GM06990 (cell line): Measurements from ENCODE around the gene GET4.

ENCODE experiments used
- DNase-seq: peaks from one replicate; pipeline ENCODE4 v3.0.0-alpha.2; 2011; ENCODE audit not compliant: insufficient read length; ENCODE audit errors: extremely low read depth
- H3K27me3 ChIP-seq: replicated peaks from 2 replicates; pipeline ENCODE4 v1.6.0; 2011; ENCODE audit warnings: low read length; ENCODE audit not compliant: control insufficient read depth, insufficient read depth
- H3K36me3 ChIP-seq: 2 replicates; pipeline ENCODE4 v1.5.1; 2011; ENCODE audit warnings: low read length; ENCODE audit not compliant: control insufficient read depth, insufficient read depth
- H3K4me3 ChIP-seq: replicated peaks from 2 replicates; pipeline ENCODE4 v1.5.1; 2011; ENCODE audit warnings: low read depth, mild to moderate bottlenecking, control low read depth, low read length
- TF ChIP-seq, protein P1 (sequence below): IDR thresholded peaks from 2 replicates; pipeline ENCODE4 v1.5.1; 2011; ENCODE audit warnings: low read length, control low read depth, mild to moderate bottlenecking, inconsistent platforms; ENCODE audit not compliant: insufficient read depth, poor library complexity, severe bottlenecking

Gene GET4

GRCh38 chr7:879093-879492 lies 2.7 kb downstream of the GET4 start:
- Histone ChIP-seq H3K36me3 (peaks cover 5% of the 10 kb centered on the region; the same call in 1 of the 2 replicates), H3K27me3 (no peaks in the 10 kb centered on the region), H3K4me3 (no peak overlapping the region)
- no peak for DNase-seq
- TF ChIP-seq, protein P1, sequence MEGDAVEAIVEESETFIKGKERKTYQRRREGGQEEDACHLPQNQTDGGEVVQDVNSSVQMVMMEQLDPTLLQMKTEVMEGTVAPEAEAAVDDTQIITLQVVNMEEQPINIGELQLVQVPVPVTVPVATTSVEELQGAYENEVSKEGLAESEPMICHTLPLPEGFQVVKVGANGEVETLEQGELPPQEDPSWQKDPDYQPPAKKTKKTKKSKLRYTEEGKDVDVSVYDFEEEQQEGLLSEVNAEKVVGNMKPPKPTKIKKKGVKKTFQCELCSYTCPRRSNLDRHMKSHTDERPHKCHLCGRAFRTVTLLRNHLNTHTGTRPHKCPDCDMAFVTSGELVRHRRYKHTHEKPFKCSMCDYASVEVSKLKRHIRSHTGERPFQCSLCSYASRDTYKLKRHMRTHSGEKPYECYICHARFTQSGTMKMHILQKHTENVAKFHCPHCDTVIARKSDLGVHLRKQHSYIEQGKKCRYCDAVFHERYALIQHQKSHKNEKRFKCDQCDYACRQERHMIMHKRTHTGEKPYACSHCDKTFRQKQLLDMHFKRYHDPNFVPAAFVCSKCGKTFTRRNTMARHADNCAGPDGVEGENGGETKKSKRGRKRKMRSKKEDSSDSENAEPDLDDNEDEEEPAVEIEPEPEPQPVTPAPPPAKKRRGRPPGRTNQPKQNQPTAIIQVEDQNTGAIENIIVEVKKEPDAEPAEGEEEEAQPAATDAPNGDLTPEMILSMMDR, result no peak

DNA sequence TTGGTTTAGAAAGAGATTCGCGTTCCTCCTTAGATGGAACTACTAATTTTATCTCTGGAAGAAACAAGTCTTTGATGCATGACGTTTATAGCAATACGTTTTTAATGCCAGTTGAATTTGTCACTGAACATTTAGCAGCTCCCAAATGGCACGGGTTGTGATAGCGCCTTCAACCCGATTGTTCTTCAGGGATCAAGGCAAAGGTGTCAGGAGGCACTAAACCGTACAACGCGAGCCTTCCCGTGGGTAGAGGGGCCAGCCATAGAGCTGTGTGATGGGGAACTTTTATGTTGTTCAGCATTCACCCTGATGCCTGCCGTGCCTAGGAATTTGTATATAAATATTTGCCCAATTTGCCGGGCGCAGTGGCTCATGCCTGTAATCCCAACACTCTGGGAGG lies 3.4 kb downstream of the GET4 start:
- TF ChIP-seq, protein P1, result no peak
- Histone ChIP-seq H3K27me3 (no peaks in the 10 kb centered on the region), H3K4me3 (no peak overlapping the region), H3K36me3 (peaks cover 5% of the 10 kb centered on the region; the same call in 1 of the 2 replicates)
- DNase-seq, result no peak

DNA sequence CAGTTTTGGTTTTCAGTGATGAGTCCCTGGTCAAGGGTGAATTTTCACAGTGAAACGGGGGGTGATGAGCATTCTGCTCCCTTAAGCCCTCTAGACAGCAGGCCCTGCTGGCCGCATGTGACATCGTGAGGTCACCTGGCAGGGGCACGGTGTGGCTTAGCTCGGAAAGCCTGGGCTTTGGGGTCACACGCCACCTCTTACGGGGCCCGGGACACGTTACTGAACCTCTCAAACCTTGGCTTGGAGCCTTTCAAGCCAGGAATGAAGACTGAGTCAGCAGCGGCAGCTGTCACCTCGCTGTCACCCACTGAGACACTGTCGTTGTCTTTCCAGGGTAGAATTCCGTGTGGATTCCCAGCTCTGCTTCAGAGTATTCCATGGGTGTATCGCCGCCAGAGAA lies 4.1 kb downstream of the GET4 start:
- peaks cover 5% of the 10 kb centered on the region for H3K36me3 ChIP-seq
- H3K27me3 ChIP-seq, result no peaks in the 10 kb centered on the region
- no peak for DNase-seq
- TF ChIP-seq, protein P1, result no peak
- H3K4me3 ChIP-seq, result no peak overlapping the region

DNA sequence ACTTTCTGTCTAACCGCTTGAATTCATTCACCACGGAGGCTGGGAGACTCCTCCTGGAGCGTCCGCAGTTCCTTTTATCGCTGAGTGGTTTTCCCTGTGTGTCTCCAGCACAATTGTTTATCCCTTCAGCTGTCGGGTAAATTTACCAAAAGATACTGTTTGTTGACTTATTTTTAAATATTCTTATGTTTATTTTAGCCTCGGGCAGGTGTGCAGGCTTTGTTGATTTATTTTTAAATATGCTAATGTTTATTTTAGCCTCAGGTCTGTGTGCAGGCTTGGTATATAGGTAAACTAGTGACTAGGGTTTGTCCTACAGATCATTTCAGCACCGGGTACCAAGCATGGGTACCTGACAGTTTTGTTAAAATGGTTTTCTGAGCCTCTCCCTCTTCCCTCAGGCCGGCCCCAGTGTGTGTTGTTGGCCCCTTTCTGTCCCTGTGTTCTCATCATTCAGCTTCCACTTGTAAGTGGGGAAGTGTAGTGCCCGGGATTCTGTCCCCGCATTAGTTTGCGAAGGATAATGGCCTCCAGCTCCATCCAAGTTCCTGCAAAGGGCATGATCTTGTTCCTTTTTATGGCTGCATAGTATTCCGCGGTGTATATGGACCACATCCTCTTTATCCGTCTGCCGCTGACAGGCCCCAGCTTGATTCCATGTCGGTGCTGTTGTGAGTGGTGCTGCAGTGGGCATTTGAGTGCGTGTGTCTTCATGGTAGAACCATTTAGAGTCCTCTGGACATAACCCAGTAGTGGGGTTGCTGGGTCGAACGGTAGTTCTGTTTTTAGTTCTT lies 5.3 kb downstream of the GET4 start:
- TF ChIP-seq, protein P1, result no peak
- Histone ChIP-seq H3K27me3 (no peaks in the 10 kb centered on the region), H3K4me3 (no peak overlapping the region), H3K36me3 (peaks cover 13% of the 10 kb centered on the region)
- no peak for DNase-seq

DNA sequence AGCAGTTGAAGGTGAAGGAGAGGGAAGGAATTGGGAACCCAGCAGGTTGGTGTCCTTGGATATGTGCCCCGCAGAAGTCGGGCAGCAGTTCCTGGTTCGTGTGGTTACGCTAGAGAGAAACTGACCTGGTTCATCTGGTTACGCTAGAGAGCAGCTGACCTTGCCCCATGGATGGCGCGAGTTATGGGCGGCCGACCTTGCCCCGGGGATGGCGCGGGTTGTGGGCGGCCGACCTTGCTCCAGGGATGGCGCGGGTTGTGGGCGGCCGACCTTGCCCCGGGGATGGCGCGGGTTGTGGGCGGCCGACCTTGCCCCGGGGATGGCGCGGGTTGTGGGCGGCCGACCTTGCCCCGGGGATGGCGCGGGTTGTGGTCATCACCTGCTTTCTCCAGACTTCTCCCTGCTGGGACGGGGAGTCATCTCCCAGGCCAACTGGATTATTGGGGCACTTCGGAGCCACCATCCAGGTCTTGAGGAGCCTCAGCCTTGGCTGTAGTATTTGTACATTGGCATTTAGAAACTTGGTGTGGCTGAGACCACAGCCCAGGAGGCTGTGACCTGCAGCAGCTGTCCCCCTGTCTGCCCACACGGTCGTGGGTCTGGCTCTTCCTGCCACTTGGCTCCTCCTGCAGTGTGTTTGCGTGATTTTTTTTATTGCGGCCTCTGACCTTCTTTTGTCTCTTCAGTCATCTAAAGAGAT lies 6.1 kb downstream of the GET4 start:
- H3K36me3 ChIP-seq, result peaks cover 22% of the 10 kb centered on the region
- no peaks in the 10 kb centered on the region for H3K27me3 ChIP-seq
- no peak overlapping the region for H3K4me3 ChIP-seq
- TF ChIP-seq, protein P1, result no peak
- no peak for DNase-seq
